WTC11 (cell line): ENCODE measurements around the gene CISH. TPM values are rescaled to one million over a fixed set of nuclear protein-coding genes. Genes with fewer than 3 reads are reported as not detected.

Experiments used
- ATAC-seq: fragments of 200-7000 bp; cut with Tn5 transposase; 2 replicates; pipeline ENCODE4 v1.10.0; 2021; ENCODE audit warnings: mild to moderate bottlenecking, moderate library complexity
- CTCF ChIA-PET: fragments of 300-600 bp; sonication (Branson Sonifier 250); formaldehyde crosslinking; loops from one replicate; lab custom pipeline; 2021; ENCODE audit warnings: antibody characterized with exemption; lab: Charles Lee
- POLR2A ChIA-PET: fragments of 350-600 bp; sonication (Branson Sonifier 250); formaldehyde crosslinking; loops from one replicate; lab custom pipeline; 2021; ENCODE audit warnings: antibody characterized with exemption; lab: Charles Lee
- DNase-seq: peaks from one replicate; pipeline ENCODE4 v3.0.0; 2021; ENCODE audit warnings: low spot score
- H3K27ac Mint-ChIP-seq: 2 replicates; pipeline ENCODE4 v1.8.0; 2021; ENCODE audit warnings: mixed read lengths
- H3K27me3 Mint-ChIP-seq: 2 replicates; pipeline ENCODE4 v1.8.0; 2021; ENCODE audit warnings: low read depth, mild to moderate bottlenecking, moderate library complexity, mixed read lengths
- H3K36me3 Mint-ChIP-seq: 2 replicates; pipeline ENCODE4 v1.8.0; 2021; ENCODE audit warnings: mixed read lengths
- H3K4me1 Mint-ChIP-seq: 2 replicates; pipeline ENCODE4 v1.8.0; 2022; ENCODE audit warnings: mixed read lengths
- H3K4me3 Mint-ChIP-seq: 2 replicates; pipeline ENCODE4 v1.8.0; 2021; ENCODE audit warnings: mild to moderate bottlenecking, moderate library complexity, mixed read lengths
- H3K9me3 Mint-ChIP-seq: 2 replicates; pipeline ENCODE4 v1.8.0; 2021; ENCODE audit warnings: mixed read lengths
- CREB1 ChIP-seq: sonication (generic); formaldehyde crosslinking; IDR thresholded peaks from 2 replicates; pipeline ENCODE4 v1.8.0; 2023; ENCODE audit warnings: mild to moderate bottlenecking, missing genetic modification reagents
- E2F1 ChIP-seq: sonication (generic); formaldehyde crosslinking; IDR thresholded peaks from 2 replicates; pipeline ENCODE4 v1.8.0; 2022; ENCODE audit warnings: mild to moderate bottlenecking, missing genetic modification reagents
- ESRRA ChIP-seq: sonication (generic); formaldehyde crosslinking; IDR thresholded peaks from 2 replicates; pipeline ENCODE4 v1.8.1; 2022; ENCODE audit warnings: mild to moderate bottlenecking, missing genetic modification reagents, borderline replicate concordance
- FOXK1 ChIP-seq: sonication (generic); formaldehyde crosslinking; IDR thresholded peaks from 2 replicates; pipeline ENCODE4 v1.8.0; 2022; ENCODE audit warnings: mild to moderate bottlenecking, moderate library complexity, missing genetic modification reagents
- FOXP1 ChIP-seq: sonication (generic); formaldehyde crosslinking; IDR thresholded peaks from 2 replicates; pipeline ENCODE4 v1.8.0; 2022; ENCODE audit warnings: missing genetic modification reagents, mild to moderate bottlenecking, moderate library complexity, borderline replicate concordance
- NFATC4 ChIP-seq: fragments of 250-450 bp; sonication (Bioruptor Pico); IDR thresholded peaks from 2 replicates; pipeline ENCODE4 v1.9.0; 2021; ENCODE audit warnings: mild to moderate bottlenecking
- SP1 ChIP-seq: sonication (generic); formaldehyde crosslinking; conservative IDR thresholded peaks from 2 replicates; pipeline ENCODE4 v1.8.1; 2022; ENCODE audit warnings: missing genetic modification reagents
- TCF7 ChIP-seq: sonication (generic); formaldehyde crosslinking; IDR thresholded peaks from 2 replicates; pipeline ENCODE4 v1.8.0; 2022; ENCODE audit warnings: mild to moderate bottlenecking, low read depth, missing genetic modification reagents, moderate library complexity
- ZBTB43 ChIP-seq: sonication (generic); formaldehyde crosslinking; IDR thresholded peaks from 2 replicates; pipeline ENCODE4 v1.8.1; 2023; ENCODE audit warnings: mild to moderate bottlenecking, missing genetic modification reagents
- ZNF416 ChIP-seq: fragments of 250-450 bp; sonication (Bioruptor Pico); IDR thresholded peaks from 2 replicates; pipeline ENCODE4 v1.9.0; 2021; ENCODE audit warnings: mild to moderate bottlenecking, inconsistent platforms
- ZNF423 ChIP-seq: fragments of 250-450 bp; sonication (Bioruptor Pico); IDR thresholded peaks from 2 replicates; pipeline ENCODE4 v2.1.2; 2022; ENCODE audit warnings: mild to moderate bottlenecking, moderate library complexity
- ZNF512 ChIP-seq: sonication (generic); formaldehyde crosslinking; IDR thresholded peaks from 2 replicates; pipeline ENCODE4 v1.8.1; 2022; ENCODE audit warnings: missing genetic modification reagents, borderline replicate concordance
- ZNF532 ChIP-seq: fragments of 250-450 bp; sonication (Bioruptor Pico); IDR thresholded peaks from 2 replicates; pipeline ENCODE4 v1.9.0; 2021; ENCODE audit warnings: mild to moderate bottlenecking, borderline replicate concordance
- ZNF671 ChIP-seq: fragments of 250-450 bp; sonication (Bioruptor Pico); IDR thresholded peaks from 2 replicates; pipeline ENCODE4 v1.8.0; 2021; ENCODE audit warnings: mild to moderate bottlenecking
- total RNA-seq: library from RNA; stranded (reverse); gene quantifications from 3 replicates; pipeline ENCODE4 v1.2.3, GENCODE V29; 2021
- TF ChIP-seq, protein P1 (sequence below): fragments of 200-600 bp; IDR thresholded peaks from 2 replicates; pipeline ENCODE4 v1.8.0; 2022; ENCODE audit warnings: antibody characterized with exemption
- TF ChIP-seq, protein P2 (sequence below): sonication (generic); formaldehyde crosslinking; IDR thresholded peaks from 2 replicates; pipeline ENCODE4 v1.8.1; 2022; ENCODE audit warnings: low read depth, mild to moderate bottlenecking, moderate library complexity, missing genetic modification reagents, borderline replicate concordance
- TF ChIP-seq, protein P3 (sequence below): fragments of 250-450 bp; sonication (Bioruptor Pico); IDR thresholded peaks from 2 replicates; pipeline ENCODE4 v1.8.0; 2021; ENCODE audit warnings: mild to moderate bottlenecking

CISH gene
- total RNA-seq, 1 experiment from 2014 or later: 2.4 TPM

DNA sequence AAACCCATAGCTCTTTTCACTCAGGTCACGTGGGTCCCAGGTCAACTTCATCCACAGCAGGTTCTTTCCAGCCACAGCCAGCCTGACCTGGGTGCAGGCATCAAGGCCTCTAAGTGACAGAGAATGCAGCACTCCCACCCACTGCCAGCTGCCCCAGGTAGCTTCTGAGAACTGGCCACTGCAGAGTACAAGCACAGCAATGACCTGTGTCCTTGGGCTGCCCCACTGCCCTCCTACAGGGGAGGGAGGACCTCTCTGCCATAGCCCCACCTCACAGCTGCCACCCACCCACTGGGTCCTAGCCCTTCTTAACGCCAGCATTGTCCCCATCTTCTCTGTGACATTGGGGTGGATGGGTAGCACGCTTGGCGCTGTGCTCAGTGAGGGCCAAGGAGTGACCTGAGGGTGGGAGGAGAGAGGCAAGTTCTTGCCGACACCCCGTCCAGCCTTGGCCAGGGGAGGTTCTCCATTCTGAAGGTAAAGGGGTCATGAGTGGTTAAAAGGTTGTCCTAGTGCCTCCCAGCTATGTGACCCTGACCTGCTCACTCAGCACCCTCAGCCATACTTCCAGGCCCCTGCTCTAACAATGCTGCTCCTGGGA, 12.4 kb downstream of the CISH start (continued):
- TF ChIP-seq, protein P1, sequence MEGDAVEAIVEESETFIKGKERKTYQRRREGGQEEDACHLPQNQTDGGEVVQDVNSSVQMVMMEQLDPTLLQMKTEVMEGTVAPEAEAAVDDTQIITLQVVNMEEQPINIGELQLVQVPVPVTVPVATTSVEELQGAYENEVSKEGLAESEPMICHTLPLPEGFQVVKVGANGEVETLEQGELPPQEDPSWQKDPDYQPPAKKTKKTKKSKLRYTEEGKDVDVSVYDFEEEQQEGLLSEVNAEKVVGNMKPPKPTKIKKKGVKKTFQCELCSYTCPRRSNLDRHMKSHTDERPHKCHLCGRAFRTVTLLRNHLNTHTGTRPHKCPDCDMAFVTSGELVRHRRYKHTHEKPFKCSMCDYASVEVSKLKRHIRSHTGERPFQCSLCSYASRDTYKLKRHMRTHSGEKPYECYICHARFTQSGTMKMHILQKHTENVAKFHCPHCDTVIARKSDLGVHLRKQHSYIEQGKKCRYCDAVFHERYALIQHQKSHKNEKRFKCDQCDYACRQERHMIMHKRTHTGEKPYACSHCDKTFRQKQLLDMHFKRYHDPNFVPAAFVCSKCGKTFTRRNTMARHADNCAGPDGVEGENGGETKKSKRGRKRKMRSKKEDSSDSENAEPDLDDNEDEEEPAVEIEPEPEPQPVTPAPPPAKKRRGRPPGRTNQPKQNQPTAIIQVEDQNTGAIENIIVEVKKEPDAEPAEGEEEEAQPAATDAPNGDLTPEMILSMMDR: no peak
- TF ChIP-seq ESRRA (CRISPR knock-in tag) (no peak), TCF7 (CRISPR knock-in tag) (no peak)

DNA sequence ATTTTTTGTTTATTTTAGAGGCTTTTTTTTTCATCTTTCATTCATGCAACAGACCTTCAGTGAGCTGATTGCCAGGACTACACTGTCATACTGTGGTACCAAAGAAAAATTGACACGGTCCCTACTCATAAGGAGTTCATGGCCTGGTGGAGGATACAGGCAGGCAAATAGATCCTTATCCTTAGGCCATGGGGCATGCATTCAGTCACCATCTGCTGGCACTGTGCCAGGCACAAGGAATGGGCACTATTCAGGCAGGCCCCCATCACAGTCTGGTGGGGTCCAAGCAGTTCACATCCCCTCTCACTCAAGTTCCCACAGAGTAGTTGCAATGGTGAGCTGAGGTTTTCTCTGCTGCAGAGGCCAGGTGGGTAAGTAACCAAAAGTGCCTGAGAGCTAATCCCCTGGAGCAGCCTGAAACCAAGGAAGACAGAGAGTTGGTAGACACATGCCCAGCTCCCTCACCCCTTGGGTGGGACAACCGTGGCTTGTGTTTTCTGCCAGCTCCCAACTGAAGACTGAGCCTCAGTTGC, 17.3 kb downstream of the CISH start:
- no peak for ATAC-seq
- DNase-seq: no peak
- no peaks in the 10 kb centered on the region for H3K9me3 Mint-ChIP-seq
- no peaks in the 10 kb centered on the region for H3K36me3 Mint-ChIP-seq
- H3K4me1 Mint-ChIP-seq: no peaks in the 10 kb centered on the region
- TF ChIP-seq ZNF671: no peak
- TF ChIP-seq ZBTB43 (CRISPR knock-in tag): no peak
- no peak for TF ChIP-seq FOXP1 (CRISPR knock-in tag)
- no peak for TF ChIP-seq FOXK1 (CRISPR knock-in tag)
- no peak for TF ChIP-seq NFATC4 (CRISPR knock-in tag)
- no peak for TF ChIP-seq E2F1
- TF ChIP-seq, protein P2, sequence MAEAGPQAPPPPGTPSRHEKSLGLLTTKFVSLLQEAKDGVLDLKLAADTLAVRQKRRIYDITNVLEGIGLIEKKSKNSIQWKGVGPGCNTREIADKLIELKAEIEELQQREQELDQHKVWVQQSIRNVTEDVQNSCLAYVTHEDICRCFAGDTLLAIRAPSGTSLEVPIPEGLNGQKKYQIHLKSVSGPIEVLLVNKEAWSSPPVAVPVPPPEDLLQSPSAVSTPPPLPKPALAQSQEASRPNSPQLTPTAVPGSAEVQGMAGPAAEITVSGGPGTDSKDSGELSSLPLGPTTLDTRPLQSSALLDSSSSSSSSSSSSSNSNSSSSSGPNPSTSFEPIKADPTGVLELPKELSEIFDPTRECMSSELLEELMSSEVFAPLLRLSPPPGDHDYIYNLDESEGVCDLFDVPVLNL (CRISPR knock-in tag): no peak
- TF ChIP-seq, all 79 proteins: peak for 0
- no peaks in the 10 kb centered on the region; the same call in 1 of the 2 replicates for H3K27me3 Mint-ChIP-seq
- H3K27ac Mint-ChIP-seq: no peak overlapping the region
- H3K4me3 Mint-ChIP-seq: no peak overlapping the region
- ChIA-PET CTCF (interaction anchor here (1.2 kb wide), 1 partner anchor 17 kb away, joined by 4 read pairs; the partner anchor contains the start of gene CISH), POLR2A (interaction anchor here (0.6 kb wide), 1 partner anchor 224 kb away, joined by 4 read pairs; no protein-coding TSS in a partner anchor)

DNA sequence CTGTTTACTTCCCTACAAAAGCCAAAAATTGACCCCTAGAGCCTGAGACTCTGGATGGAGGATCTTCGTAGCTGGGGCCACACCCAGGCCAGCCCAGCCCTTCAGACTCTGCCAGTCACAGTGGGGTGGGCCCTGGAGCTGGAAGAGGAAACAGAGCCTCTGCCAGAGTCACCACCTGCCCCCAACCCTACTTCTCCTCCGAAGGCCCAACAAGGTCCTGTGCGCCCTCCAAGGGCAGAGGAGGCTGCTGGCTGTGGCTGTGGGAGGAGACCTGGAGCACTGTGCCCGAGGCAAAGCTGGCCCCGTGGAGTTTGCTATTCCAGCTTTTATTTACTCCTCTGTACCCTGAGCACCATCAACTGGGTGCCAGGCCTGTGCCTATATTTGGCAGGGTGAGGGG, 19.0 kb downstream of the CISH start:
- POLR2A ChIA-PET: interaction anchor here (0.9 to 1.1 kb wide), 2 partner anchors 19 to 177 kb away, joined by 3 read pairs; no protein-coding TSS in a partner anchor
- Mint-ChIP-seq H3K9me3 (no peaks in the 10 kb centered on the region), H3K36me3 (no peaks in the 10 kb centered on the region), H3K4me1 (no peaks in the 10 kb centered on the region), H3K4me3 (no peak overlapping the region), H3K27me3 (no peaks in the 10 kb centered on the region; the same call in 1 of the 2 replicates), H3K27ac (no peak overlapping the region)
- CTCF ChIA-PET: interaction anchor here (0.9 to 5.9 kb wide), 6 partner anchors 12 to 718 kb away, joined by 3 to 70 read pairs (median 4); partner anchors contain the start of gene CISH
- DNase-seq (no peak), ATAC-seq (no peak)
- TF ChIP-seq, protein P3, sequence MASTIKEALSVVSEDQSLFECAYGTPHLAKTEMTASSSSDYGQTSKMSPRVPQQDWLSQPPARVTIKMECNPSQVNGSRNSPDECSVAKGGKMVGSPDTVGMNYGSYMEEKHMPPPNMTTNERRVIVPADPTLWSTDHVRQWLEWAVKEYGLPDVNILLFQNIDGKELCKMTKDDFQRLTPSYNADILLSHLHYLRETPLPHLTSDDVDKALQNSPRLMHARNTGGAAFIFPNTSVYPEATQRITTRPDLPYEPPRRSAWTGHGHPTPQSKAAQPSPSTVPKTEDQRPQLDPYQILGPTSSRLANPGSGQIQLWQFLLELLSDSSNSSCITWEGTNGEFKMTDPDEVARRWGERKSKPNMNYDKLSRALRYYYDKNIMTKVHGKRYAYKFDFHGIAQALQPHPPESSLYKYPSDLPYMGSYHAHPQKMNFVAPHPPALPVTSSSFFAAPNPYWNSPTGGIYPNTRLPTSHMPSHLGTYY: no peak
- TF ChIP-seq ZNF512 (CRISPR knock-in tag) (no peak), E2F1 (no peak), SP1 (CRISPR knock-in tag) (no peak), ZNF532 (CRISPR knock-in tag) (no peak), ZNF423 (no peak), CREB1 (no peak), ZNF416 (no peak)
